Mesothelial cell of epicardium (in vitro differentiated cells): Measurements from ENCODE around the gene FOLR2. TPM values are rescaled to one million over a fixed set of nuclear protein-coding genes. Genes with fewer than 3 reads are reported as not detected.

Experiments
- DNase-seq, 2 experiments: peaks; one replicate each; pipeline ENCODE4 v3.0.0; 2021; ENCODE audit warnings: low spot score in 2 of 2; ENCODE audit not compliant: unreplicated experiment in 2 of 2
- H3K27ac Mint-ChIP-seq: 2 replicates; pipeline ENCODE4 v1.8.0; 2021; ENCODE audit warnings: mixed read lengths
- H3K27me3 Mint-ChIP-seq: 2 replicates; pipeline ENCODE4 v1.8.0; 2021; ENCODE audit warnings: low read depth, mixed read lengths
- H3K36me3 Mint-ChIP-seq: 2 replicates; pipeline ENCODE4 v1.8.0; 2021; ENCODE audit warnings: mixed read lengths
- H3K4me1 Mint-ChIP-seq: 2 replicates; pipeline ENCODE4 v1.8.0; 2021; ENCODE audit warnings: mixed read lengths
- H3K4me3 Mint-ChIP-seq: 2 replicates; pipeline ENCODE4 v1.8.0; 2021; ENCODE audit warnings: mild to moderate bottlenecking, moderate library complexity, mixed read lengths
- H3K9me3 Mint-ChIP-seq: 2 replicates; pipeline ENCODE4 v1.8.0; 2021; ENCODE audit warnings: mixed read lengths
- total RNA-seq: library from RNA; stranded (reverse); gene quantifications from 3 replicates; pipeline ENCODE4 v1.2.1, GENCODE V29; 2021
- TF ChIP-seq, protein P1 (sequence below): fragments of 200-600 bp; sonication (generic); IDR thresholded peaks from one replicate; pipeline ENCODE4 v1.5.0; 2021; ENCODE audit warnings: antibody characterized with exemption; ENCODE audit not compliant: unreplicated experiment

The FOLR2 gene
- total RNA-seq, 1 donor from 2014 or later = not detected

DNA sequence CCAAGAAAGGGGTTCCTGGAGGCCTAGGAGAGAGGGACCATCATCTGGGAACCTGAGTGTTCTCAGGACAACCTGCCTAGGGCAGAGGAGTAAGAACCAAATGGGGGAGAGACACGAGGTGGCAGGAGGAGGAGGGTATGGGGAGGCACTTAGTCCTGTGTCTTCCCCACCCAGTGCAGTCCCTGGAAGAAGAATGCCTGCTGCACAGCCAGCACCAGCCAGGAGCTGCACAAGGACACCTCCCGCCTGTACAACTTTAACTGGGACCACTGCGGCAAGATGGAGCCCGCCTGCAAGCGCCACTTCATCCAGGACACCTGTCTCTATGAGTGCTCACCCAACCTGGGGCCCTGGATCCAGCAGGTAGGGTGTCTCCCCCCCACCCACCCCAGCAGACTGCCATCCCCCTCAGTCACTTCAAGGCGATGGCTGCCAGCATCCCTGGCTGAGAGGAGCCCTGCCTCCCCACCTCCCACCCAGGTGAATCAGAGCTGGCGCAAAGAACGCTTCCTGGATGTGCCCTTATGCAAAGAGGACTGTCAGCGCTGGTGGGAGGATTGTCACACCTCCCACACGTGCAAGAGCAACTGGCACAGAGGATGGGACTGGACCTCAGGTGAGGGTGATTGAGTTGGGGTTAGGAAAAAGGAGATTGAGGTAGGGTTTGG lies 4.2 kb downstream of the FOLR2 start:
- Mint-ChIP-seq H3K36me3 (no peaks in the 10 kb centered on the region), H3K9me3 (no peaks in the 10 kb centered on the region), H3K27ac (no peak overlapping the region), H3K4me1 (peaks cover 18% of the 10 kb centered on the region), H3K4me3 (no peak overlapping the region), H3K27me3 (peaks cover 15% of the 10 kb centered on the region)
- peak in 1 of 2 experiments; percentile 34 for DNase-seq
- TF ChIP-seq, protein P1, sequence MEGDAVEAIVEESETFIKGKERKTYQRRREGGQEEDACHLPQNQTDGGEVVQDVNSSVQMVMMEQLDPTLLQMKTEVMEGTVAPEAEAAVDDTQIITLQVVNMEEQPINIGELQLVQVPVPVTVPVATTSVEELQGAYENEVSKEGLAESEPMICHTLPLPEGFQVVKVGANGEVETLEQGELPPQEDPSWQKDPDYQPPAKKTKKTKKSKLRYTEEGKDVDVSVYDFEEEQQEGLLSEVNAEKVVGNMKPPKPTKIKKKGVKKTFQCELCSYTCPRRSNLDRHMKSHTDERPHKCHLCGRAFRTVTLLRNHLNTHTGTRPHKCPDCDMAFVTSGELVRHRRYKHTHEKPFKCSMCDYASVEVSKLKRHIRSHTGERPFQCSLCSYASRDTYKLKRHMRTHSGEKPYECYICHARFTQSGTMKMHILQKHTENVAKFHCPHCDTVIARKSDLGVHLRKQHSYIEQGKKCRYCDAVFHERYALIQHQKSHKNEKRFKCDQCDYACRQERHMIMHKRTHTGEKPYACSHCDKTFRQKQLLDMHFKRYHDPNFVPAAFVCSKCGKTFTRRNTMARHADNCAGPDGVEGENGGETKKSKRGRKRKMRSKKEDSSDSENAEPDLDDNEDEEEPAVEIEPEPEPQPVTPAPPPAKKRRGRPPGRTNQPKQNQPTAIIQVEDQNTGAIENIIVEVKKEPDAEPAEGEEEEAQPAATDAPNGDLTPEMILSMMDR = no peak

DNA sequence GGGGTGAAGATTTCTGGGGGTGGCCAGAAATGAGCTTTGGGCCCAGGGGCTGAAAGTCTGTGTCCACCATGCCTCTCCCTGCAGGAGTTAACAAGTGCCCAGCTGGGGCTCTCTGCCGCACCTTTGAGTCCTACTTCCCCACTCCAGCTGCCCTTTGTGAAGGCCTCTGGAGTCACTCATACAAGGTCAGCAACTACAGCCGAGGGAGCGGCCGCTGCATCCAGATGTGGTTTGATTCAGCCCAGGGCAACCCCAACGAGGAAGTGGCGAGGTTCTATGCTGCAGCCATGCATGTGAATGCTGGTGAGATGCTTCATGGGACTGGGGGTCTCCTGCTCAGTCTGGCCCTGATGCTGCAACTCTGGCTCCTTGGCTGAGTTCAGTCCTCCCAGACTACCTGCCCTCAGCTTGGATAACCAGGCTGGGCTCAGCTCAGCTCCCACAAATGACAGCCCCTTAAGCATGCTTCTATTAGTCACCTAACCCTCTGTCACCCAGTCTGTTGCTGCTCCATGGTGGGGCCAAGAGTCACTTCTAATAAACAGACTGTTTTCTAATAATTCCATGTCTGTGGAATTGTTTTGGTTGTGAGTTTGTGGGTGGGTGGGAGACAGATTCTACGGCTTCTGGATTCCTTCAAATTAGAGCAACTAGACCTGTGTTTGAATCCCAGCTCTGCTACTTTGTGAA lies 4.9 kb downstream of the FOLR2 start:
- Mint-ChIP-seq H3K27ac (no peak overlapping the region), H3K36me3 (no peaks in the 10 kb centered on the region), H3K27me3 (peaks cover 10% of the 10 kb centered on the region), H3K9me3 (no peaks in the 10 kb centered on the region), H3K4me3 (no peak overlapping the region), H3K4me1 (peaks cover 26% of the 10 kb centered on the region)
- peak in 1 of 2 experiments; percentile 28 for DNase-seq
- TF ChIP-seq, protein P1 = no peak

DNA sequence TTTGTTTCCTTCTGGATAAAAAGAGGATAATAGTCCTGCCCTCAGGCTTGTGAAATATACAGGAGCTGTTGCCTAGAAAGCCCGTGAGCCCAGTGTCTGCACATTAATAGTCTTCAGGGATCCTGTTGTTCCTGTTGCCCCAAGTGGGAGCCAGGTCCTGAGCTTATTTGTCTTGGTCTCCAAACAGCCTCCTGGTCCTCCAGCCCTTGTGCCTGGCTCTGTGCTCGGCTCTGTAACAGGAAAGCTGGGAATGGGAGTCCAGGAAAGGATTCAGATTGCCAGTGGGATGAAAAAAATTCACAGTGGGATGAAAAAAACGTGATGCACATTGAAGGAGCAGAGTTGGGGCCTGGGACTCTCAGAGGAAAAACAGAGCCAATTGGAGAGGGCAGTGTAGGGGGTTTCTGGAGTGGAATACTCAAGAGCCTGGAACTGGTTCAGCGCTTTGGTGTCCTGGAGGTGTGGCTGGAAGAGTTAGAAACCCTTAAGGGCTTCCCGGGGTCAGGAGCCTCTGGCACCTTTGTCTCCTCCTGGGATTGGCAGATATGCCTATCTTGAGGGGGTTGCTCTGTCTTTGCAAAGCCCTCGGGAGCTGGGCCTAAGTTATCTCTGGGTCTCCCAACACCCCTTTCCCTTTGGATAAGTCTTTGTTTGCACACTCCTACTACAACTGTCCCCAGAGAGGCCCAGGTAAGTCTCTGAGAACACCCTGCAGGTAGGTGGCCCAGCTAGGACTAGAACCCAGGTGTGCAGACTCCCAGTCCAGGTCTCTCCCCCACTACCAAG lies 5.7 kb downstream of the FOLR2 start:
- no peaks in the 10 kb centered on the region for H3K36me3 Mint-ChIP-seq
- H3K4me1 Mint-ChIP-seq = peaks cover 27% of the 10 kb centered on the region
- TF ChIP-seq, protein P1 = no peak
- peak overlapping the region; percentile 80 for H3K4me3 Mint-ChIP-seq
- H3K27me3 Mint-ChIP-seq = peaks cover 4% of the 10 kb centered on the region
- no peaks in the 10 kb centered on the region for H3K9me3 Mint-ChIP-seq
- H3K27ac Mint-ChIP-seq = peak overlapping the region; percentile 97
- peak in 1 of 2 experiments; percentile 38 for DNase-seq

DNA sequence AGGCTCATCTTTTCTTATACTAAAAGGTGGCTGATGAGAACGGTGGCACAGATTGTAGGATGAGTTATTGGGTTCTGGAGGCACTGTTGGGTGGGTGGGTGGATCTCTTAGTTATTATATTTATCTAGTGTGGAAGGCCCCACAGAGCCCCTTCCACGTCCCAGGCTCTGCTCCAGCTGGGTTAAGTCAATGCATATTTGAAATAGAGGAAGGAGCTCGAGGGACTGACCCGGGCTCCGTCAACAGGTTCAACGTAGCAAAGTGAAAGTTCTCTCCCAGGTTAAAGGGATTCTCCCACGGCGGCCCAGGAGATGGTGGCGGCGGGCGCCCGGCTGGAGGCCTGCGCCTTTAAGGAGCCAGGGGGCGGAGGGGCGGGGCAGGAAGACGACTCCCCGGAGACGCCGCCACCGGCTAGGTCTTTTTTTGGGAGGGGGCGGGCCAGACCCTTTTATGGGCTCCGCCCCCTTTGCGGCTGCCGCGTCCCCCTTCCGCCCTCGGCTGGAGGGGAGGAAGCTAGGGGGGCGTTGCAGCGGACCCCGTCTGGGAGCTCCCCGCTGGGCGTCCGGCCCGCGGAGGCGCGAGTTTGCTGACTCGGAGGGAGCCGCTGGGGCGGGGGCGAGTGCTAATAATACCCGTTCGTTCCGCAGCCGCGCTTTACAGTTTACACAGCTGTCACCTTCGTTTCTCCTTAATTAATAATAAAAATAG lies 6.5 kb downstream of the FOLR2 start:
- TF ChIP-seq, protein P1 = no peak

More for the DNA sequence above, 6.5 kb downstream of the FOLR2 start:
- peaks cover 27% of the 10 kb centered on the region for H3K4me1 Mint-ChIP-seq
- H3K9me3 Mint-ChIP-seq = no peaks in the 10 kb centered on the region
- H3K4me3 Mint-ChIP-seq = peak overlapping the region; percentile 80
- H3K27ac Mint-ChIP-seq = peak overlapping the region; percentile 97
- peaks cover 4% of the 10 kb centered on the region for H3K27me3 Mint-ChIP-seq
- H3K36me3 Mint-ChIP-seq = no peaks in the 10 kb centered on the region
- peak; percentile 94 to 95 for DNase-seq
